OCI-LY3 (cell line): ENCODE measurements around the gene LARGE1.

Experiments used
- H2AFZ ChIP-seq: fragments of 200-600, 300-600 bp; shearing (Covaris generic); 2 replicates; pipeline ENCODE4 v1.6.0; 2014; ENCODE audit warnings: antibody characterized with exemption, low read depth, low read length
- H3K27ac ChIP-seq: fragments of 200-600, 300-600 bp; sonication (generic); 2 replicates; pipeline ENCODE4 v1.5.1; 2014; ENCODE audit warnings: mild to moderate bottlenecking, low read length, moderate library complexity, mixed read lengths
- H3K27me3 ChIP-seq: fragments of 200-600, 300-600 bp; sonication (generic); 2 replicates; pipeline ENCODE4 v1.6.1; 2014; ENCODE audit warnings: low read depth, low read length, mixed read lengths
- H3K36me3 ChIP-seq: fragments of 200-600, 300-600 bp; sonication (generic); replicated peaks from 2 replicates; pipeline ENCODE3; 2014; ENCODE audit warnings: low read depth, low read length, mixed read lengths
- H3K4me1 ChIP-seq: fragments of 300-600, 200-600 bp; sonication (generic); 2 replicates; pipeline ENCODE4 v1.6.1; 2014; ENCODE audit warnings: low read length, mixed read lengths
- H3K4me2 ChIP-seq: fragments of 200-600, 300-600 bp; sonication (generic); 2 replicates; pipeline ENCODE4 v1.6.1; 2014; ENCODE audit warnings: low read length, mixed read lengths
- H3K4me3 ChIP-seq: fragments of 300-600, 200-600 bp; sonication (generic); 2 replicates; pipeline ENCODE4 v1.5.1; 2014; ENCODE audit warnings: antibody characterized with exemption, mild to moderate bottlenecking, low read length, moderate library complexity
- H3K79me2 ChIP-seq: fragments of 300-600, 200-600 bp; shearing (Covaris generic); 2 replicates; pipeline ENCODE4 v1.6.1; 2014; ENCODE audit warnings: mild to moderate bottlenecking, low read length, mixed read lengths
- H3K9ac ChIP-seq: fragments of 300-600, 200-600 bp; shearing (Covaris generic); 2 replicates; pipeline ENCODE4 v1.6.0; 2014; ENCODE audit warnings: mild to moderate bottlenecking, low read length, moderate library complexity
- H3K9me3 ChIP-seq: fragments of 200-600, 300-600 bp; shearing (Covaris generic); 2 replicates; pipeline ENCODE4 v1.6.1; 2014; ENCODE audit warnings: low read length, mixed read lengths; ENCODE audit not compliant: insufficient read depth
- H4K20me1 ChIP-seq: fragments of 200-600, 300-600 bp; sonication (generic); 2 replicates; pipeline ENCODE4 v1.6.1; 2016; ENCODE audit warnings: low read length, mixed read lengths; ENCODE audit not compliant: insufficient read depth
- CTCF ChIP-seq: fragments of 200-600, 300-600 bp; sonication (generic); IDR thresholded peaks from 2 replicates; pipeline ENCODE4 v1.5.1; 2014; ENCODE audit warnings: antibody characterized with exemption, low read length, low read depth
- EZH2phosphoT487 ChIP-seq: fragments of 200-600 bp; shearing (Covaris generic); IDR thresholded peaks from 2 replicates; pipeline ENCODE4 v1.6.1; 2018; ENCODE audit warnings: antibody characterized with exemption, mixed run types, low read depth

Gene LARGE1

GRCh38 chr22:33314316-33314715, 606.0 kb downstream of the LARGE1 start:
- Histone ChIP-seq H3K4me2 (no peak overlapping the region), H3K79me2 (no peaks in the 10 kb centered on the region), H3K4me3 (no peak overlapping the region)

DNA sequence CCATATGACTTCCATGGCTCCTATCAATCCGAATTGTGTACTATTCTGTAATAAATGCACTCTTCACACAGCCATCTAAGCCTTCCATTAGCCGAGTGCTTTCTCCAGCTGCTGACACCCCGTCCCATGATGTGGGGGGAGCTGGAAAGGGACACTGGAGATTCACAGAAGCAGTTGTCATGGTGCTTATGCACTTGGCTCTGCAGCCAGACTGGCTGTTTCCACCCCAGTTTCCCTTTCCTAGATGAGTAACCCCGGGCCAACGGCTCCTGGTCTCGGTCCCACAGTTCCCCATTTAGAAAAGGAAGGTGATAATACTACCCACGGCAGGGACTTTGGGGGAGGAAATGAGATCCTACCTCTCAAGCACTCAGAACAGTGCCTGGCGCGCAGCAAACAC, 617.2 kb downstream of the LARGE1 start:
- 0 out of 2 replicates have a peak, but pooled peaks cover 3% of the 10 kb centered on the region for H4K20me1 ChIP-seq
- no peaks in the 10 kb centered on the region for H3K79me2 ChIP-seq
- H3K4me1 ChIP-seq, result peaks cover 28% of the 10 kb centered on the region
- no peak overlapping the region for H3K9ac ChIP-seq
- H3K27ac ChIP-seq, result no peak overlapping the region
- H3K36me3 ChIP-seq, result peaks cover 4% of the 10 kb centered on the region
- H2AFZ ChIP-seq, result no peak overlapping the region
- H3K9me3 ChIP-seq, result no peaks in the 10 kb centered on the region
- H3K4me2 ChIP-seq, result no peak overlapping the region
- H3K4me3 ChIP-seq, result no peak overlapping the region
- H3K27me3 ChIP-seq, result no peaks in the 10 kb centered on the region
- TF ChIP-seq CTCF, result no peak
- no peak for TF ChIP-seq EZH2phosphoT487

More at GRCh38 chr22:33314316-33314715, 606.0 kb downstream of the LARGE1 start:
- Histone ChIP-seq H3K27me3 (no peaks in the 10 kb centered on the region), H2AFZ (no peak overlapping the region), H4K20me1 (no peaks in the 10 kb centered on the region), H3K36me3 (peaks cover 5% of the 10 kb centered on the region), H3K27ac (no peak overlapping the region), H3K4me1 (peaks cover 5% of the 10 kb centered on the region), H3K9ac (no peak overlapping the region), H3K9me3 (no peaks in the 10 kb centered on the region)
- no peak for TF ChIP-seq EZH2phosphoT487
- TF ChIP-seq CTCF, result no peak

DNA sequence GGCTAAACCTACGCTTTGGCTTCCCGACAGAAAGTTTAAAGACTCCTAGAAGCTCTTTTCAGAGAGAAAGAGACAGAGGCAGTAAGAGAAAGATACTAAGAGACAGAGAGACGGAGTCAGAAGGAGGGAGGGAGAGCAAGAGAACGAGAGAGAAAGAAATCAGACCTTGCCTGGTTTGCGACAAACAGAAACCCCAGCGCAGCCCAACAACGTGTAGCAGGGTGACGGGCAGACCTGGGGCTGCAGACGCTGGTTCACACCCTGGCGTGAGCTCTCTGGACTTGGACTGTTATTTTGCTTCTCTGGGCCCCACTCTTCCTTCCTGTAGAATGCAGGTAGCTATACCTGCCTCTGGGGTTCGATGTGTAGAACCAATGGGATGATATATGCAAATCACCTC, 617.7 kb downstream of the LARGE1 start:
- TF ChIP-seq CTCF (no peak), EZH2phosphoT487 (no peak)
- Histone ChIP-seq H3K79me2 (no peaks in the 10 kb centered on the region), H4K20me1 (0 out of 2 replicates have a peak, but pooled peaks cover 3% of the 10 kb centered on the region), H3K4me2 (no peak overlapping the region), H3K4me1 (peaks cover 29% of the 10 kb centered on the region), H3K4me3 (no peak overlapping the region), H3K27me3 (no peaks in the 10 kb centered on the region), H3K9me3 (no peaks in the 10 kb centered on the region), H3K36me3 (peaks cover 6% of the 10 kb centered on the region), H3K9ac (no peak overlapping the region), H2AFZ (no peak overlapping the region), H3K27ac (no peak overlapping the region)

DNA sequence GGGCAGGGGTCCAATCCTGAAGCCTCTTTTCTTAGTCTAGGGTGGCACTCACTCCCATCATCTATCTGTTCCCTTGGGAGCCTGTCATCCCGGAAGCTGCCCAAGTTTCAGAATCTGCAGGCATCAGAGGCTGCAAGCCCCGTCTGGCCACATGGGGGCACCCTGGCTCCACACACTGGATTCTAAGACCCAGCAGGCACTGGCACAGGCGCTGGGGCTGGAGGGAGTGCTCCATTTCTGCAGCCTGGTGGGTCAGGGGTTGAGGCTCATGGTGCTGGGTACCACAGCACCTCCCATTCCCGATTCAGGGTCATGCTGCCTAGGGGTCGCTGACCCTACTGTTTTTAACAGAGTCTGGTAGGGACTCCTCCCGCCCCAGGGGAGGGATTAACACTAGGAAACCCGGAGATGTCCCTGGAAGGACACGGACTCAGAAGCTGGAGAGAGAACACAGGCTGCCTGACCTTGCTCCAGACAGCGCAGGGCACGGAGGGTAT, 618.2 kb downstream of the LARGE1 start:
- no peaks in the 10 kb centered on the region for H3K27me3 ChIP-seq
- peaks cover 29% of the 10 kb centered on the region for H3K4me1 ChIP-seq
- no peak overlapping the region for H3K4me3 ChIP-seq
- H3K27ac ChIP-seq, result no peak overlapping the region
- no peak overlapping the region for H3K9ac ChIP-seq
- no peak overlapping the region for H2AFZ ChIP-seq
- H3K4me2 ChIP-seq, result peak overlapping the region; percentile 56
- H3K36me3 ChIP-seq, result peaks cover 6% of the 10 kb centered on the region
- no peaks in the 10 kb centered on the region for H3K9me3 ChIP-seq
- 0 out of 2 replicates have a peak, but pooled peaks cover 3% of the 10 kb centered on the region for H4K20me1 ChIP-seq
- TF ChIP-seq CTCF (peak; percentile 98), EZH2phosphoT487 (no peak)
- no peaks in the 10 kb centered on the region for H3K79me2 ChIP-seq
